HepG2 (cell line): ENCODE data around the gene ITGAE. TPM values are rescaled to one million over a fixed set of nuclear protein-coding genes. Genes with fewer than 3 reads are reported as not detected.
A peak's percentile ranks its signal among the peaks of the same experiment; 100 is the strongest.

Experiments
- ATF4 ChIP-seq, 2 experiments: fragments of 450-650 bp in 1 of 2; sonication (generic) in 1 of 2; formaldehyde crosslinking; IDR thresholded peaks; 2 replicates each; pipeline versions ENCODE4 v1.5.0 to v1.8.0; 2020 to 2022; ENCODE audit warnings: mild to moderate bottlenecking in 1 of 2, missing genetic modification reagents in 1 of 2
- BORCS8-MEF2B ChIP-seq: sonication (generic); formaldehyde crosslinking; IDR thresholded peaks from 2 replicates; pipeline ENCODE4 v1.8.0; 2022; ENCODE audit warnings: mild to moderate bottlenecking, missing genetic modification reagents
- ESRRA ChIP-seq: sonication (generic); formaldehyde crosslinking; IDR thresholded peaks from 2 replicates; pipeline ENCODE4 v1.5.1; 2020; ENCODE audit warnings: mild to moderate bottlenecking, low read depth, missing genetic modification reagents
- HDAC2 ChIP-seq: sonication (generic); formaldehyde crosslinking; IDR thresholded peaks from 2 replicates; pipeline ENCODE4 v1.4.0; 2020; ENCODE audit warnings: missing genetic modification reagents
- HNF4A ChIP-seq: sonication (generic); formaldehyde crosslinking; IDR thresholded peaks from 2 replicates; pipeline ENCODE4 v1.4.0; 2020; ENCODE audit warnings: missing genetic modification reagents
- KDM2A ChIP-seq: sonication (generic); formaldehyde crosslinking; IDR thresholded peaks from 2 replicates; pipeline ENCODE4 v1.4.0; 2020; ENCODE audit warnings: low read depth, missing genetic modification reagents, borderline replicate concordance
- MIER2 ChIP-seq: IDR thresholded peaks from 2 replicates; pipeline ENCODE4 v1.6.1; 2016; ENCODE audit warnings: missing biosample characterization, missing genetic modification reagents
- MLLT10 ChIP-seq: sonication (generic); formaldehyde crosslinking; IDR thresholded peaks from 2 replicates; pipeline ENCODE4 v1.4.0; 2020; ENCODE audit warnings: missing genetic modification reagents
- MTF1 ChIP-seq: sonication (generic); formaldehyde crosslinking; IDR thresholded peaks from 2 replicates; pipeline ENCODE4 v1.5.0; 2020; ENCODE audit warnings: missing genetic modification reagents
- NPAS2 ChIP-seq: sonication (generic); formaldehyde crosslinking; IDR thresholded peaks from 2 replicates; pipeline ENCODE4 v1.8.0; 2022; ENCODE audit warnings: mild to moderate bottlenecking, missing genetic modification reagents, borderline replicate concordance
- NR2C2 ChIP-seq: sonication (generic); formaldehyde crosslinking; IDR thresholded peaks from 2 replicates; pipeline ENCODE4 v1.4.0; 2020; ENCODE audit warnings: missing genetic modification reagents, mild to moderate bottlenecking, moderate library complexity, borderline replicate concordance
- PCBP2 ChIP-seq: fragments of 200-400 bp; formaldehyde crosslinking; optimal IDR thresholded peaks from 2 replicates; pipeline ENCODE3; 2018; ENCODE audit warnings: low read length, low read depth; ENCODE audit not compliant: poor library complexity, severe bottlenecking
- PITX1 ChIP-seq: sonication (generic); formaldehyde crosslinking; IDR thresholded peaks from 2 replicates; pipeline ENCODE4 v1.5.1; 2020; ENCODE audit warnings: mild to moderate bottlenecking, missing genetic modification reagents
- POGZ ChIP-seq: sonication (generic); formaldehyde crosslinking; IDR thresholded peaks from 2 replicates; pipeline ENCODE4 v1.4.0; 2020; ENCODE audit warnings: mild to moderate bottlenecking, missing genetic modification reagents
- PPARG ChIP-seq: conservative IDR thresholded peaks from 2 replicates; pipeline ENCODE4 v1.6.1; 2016; ENCODE audit warnings: missing biosample characterization, missing genetic modification reagents
- RNF2 ChIP-seq: fragments of 450-650 bp; conservative IDR thresholded peaks from 2 replicates; pipeline ENCODE4 v1.6.1; 2016; ENCODE audit warnings: low read depth
- SETDB1 ChIP-seq: sonication (generic); formaldehyde crosslinking; IDR thresholded peaks from 2 replicates; pipeline ENCODE4 v1.5.1; 2020; ENCODE audit warnings: missing genetic modification reagents, mild to moderate bottlenecking, borderline replicate concordance
- SUZ12 ChIP-seq: fragments of 150-350 bp; IDR thresholded peaks from 2 replicates; pipeline ENCODE4 v1.6.1; 2014; ENCODE audit warnings: low read depth, low read length
- TAF1 ChIP-seq: sonication (generic); formaldehyde crosslinking; IDR thresholded peaks from 2 replicates; pipeline ENCODE4 v1.4.0; 2020; ENCODE audit warnings: missing genetic modification reagents
- ZBTB4 ChIP-seq: sonication (generic); formaldehyde crosslinking; IDR thresholded peaks from 2 replicates; pipeline ENCODE4 v1.4.0; 2020; ENCODE audit warnings: missing genetic modification reagents, mild to moderate bottlenecking, borderline replicate concordance
- ZBTB7B ChIP-seq: sonication (generic); formaldehyde crosslinking; IDR thresholded peaks from 2 replicates; pipeline ENCODE4 v1.4.0; 2020; ENCODE audit warnings: missing genetic modification reagents
- ZBTB8A ChIP-seq: sonication (generic); formaldehyde crosslinking; IDR thresholded peaks from 2 replicates; pipeline ENCODE4 v1.4.0; 2020; ENCODE audit warnings: mild to moderate bottlenecking, low read depth, missing genetic modification reagents, borderline replicate concordance
- ZFYVE20 ChIP-seq: sonication (generic); formaldehyde crosslinking; IDR thresholded peaks from 2 replicates; pipeline ENCODE4 v1.8.0; 2023; ENCODE audit warnings: low read depth, mild to moderate bottlenecking, moderate library complexity, missing genetic modification reagents, borderline replicate concordance
- ZNF121 ChIP-seq: sonication (generic); formaldehyde crosslinking; IDR thresholded peaks from 2 replicates; pipeline ENCODE4 v1.5.0; 2020; ENCODE audit warnings: mild to moderate bottlenecking, missing genetic modification reagents
- ZNF24 ChIP-seq: fragments of 450-650 bp; IDR thresholded peaks from 2 replicates; pipeline ENCODE4 v1.6.1; 2017; ENCODE audit warnings: antibody characterized with exemption, mild to moderate bottlenecking
- ZNF773 ChIP-seq: sonication (generic); formaldehyde crosslinking; IDR thresholded peaks from 2 replicates; pipeline ENCODE4 v1.4.0; 2020; ENCODE audit warnings: missing genetic modification reagents, borderline replicate concordance
- ZSCAN20 ChIP-seq: sonication (generic); formaldehyde crosslinking; IDR thresholded peaks from 2 replicates; pipeline ENCODE4 v1.4.0; 2020; ENCODE audit warnings: missing genetic modification reagents, mild to moderate bottlenecking, borderline replicate concordance
- ZSCAN30 ChIP-seq: sonication (generic); formaldehyde crosslinking; IDR thresholded peaks from 2 replicates; pipeline ENCODE4 v1.5.0; 2020; ENCODE audit warnings: mild to moderate bottlenecking, missing genetic modification reagents
- polyA plus RNA-seq, 8 experiments: library from polyadenylated mRNA; depleted of rRNA in 3 of 8; stranded (reverse) in 7 of 8; unstranded in 1 of 8; fragments of >200 nt; fragmentation: Illumina TruSeq in 4 of 8; extraction: Trizol in 4 of 8; gene quantifications; 2 replicates each; pipeline versions ENCODE4 v1.2.1 to v1.2.3, GENCODE V29; 2011 to 2016; ENCODE audit warnings: low read depth in 4 of 8, missing spikeins in 1 of 8, mixed read lengths in 1 of 8; ENCODE audit not compliant: insufficient read depth in 1 of 8
- total RNA-seq, 5 experiments: library from RNA; depleted of rRNA; stranded (reverse); fragments of >200 nt; fragmentation: Illumina TruSeq; extraction: Trizol; gene quantifications; 2 replicates each; pipeline ENCODE4 v1.2.3, GENCODE V29; 2016; ENCODE audit warnings: low read depth in 1 of 5

The ITGAE gene
- total and polyA plus RNA-seq, 2 of the 13 experiments (the other 11 are each of a cell fraction or from before 2014, with no cell fraction given): 42.3 to 49.0 TPM

DNA sequence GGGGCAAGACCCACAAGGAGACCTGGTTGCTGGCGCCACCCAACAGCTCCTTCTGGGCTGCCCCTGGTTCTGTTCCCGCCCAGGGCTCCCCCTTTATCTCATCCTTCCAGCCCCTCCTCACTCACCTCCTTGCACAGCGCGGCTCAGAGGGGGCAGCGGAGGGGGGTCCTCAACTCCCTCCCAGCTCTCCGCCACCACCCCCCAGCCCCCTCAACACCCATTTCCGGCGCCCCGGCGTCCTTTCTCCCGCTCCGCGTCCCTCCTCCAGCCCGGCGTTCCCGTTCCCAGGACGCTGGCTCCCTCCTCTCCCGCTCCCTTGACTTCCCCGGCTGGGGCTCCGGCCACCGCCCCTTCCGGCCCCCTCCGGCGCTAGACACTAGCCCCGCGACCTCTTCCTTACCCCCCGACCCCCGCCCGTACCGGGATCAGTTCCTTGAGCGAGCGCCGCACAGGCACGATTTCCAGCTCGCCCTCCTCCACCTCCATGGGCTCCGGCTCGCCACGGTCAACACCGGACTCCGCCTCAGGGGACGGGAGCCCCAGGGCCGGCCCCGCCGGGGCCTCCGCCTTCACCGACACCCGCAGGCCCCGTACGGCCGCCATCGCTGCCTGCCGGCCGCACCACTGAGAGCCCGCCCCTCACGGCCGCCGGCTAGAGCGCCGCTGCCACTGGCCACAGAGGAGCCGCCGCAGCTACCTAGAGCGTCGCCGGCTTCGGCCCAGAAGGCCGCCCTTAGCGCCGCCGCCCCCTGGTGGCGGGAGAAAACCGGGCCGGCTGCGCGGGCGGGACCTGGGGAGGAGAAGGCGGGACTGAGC, 44.8 kb upstream of the ITGAE start, which contains the start of gene NCBP3 (continued):
- no peak for TF ChIP-seq ZBTB4
- TF ChIP-seq ZBTB8A: 0 out of 2 replicates have a peak, but pooled peaks have one; percentile 48
- peak; percentile 4; the same call in 1 of the 2 replicates for TF ChIP-seq HDAC2
- no peak for TF ChIP-seq RNF2
- peak; percentile 87 for TF ChIP-seq BORCS8-MEF2B
- no peak for TF ChIP-seq MTF1 (CRISPR knock-in tag)
- peak; percentile 57; the same call in 1 of the 2 replicates for TF ChIP-seq ZNF121
- TF ChIP-seq ZSCAN20 (CRISPR knock-in tag): no peak; the same call in 1 of the 2 replicates
- no peak for TF ChIP-seq NPAS2
- no peak; the same call in 1 of the 2 replicates for TF ChIP-seq ZBTB7B
- TF ChIP-seq HNF4A (CRISPR knock-in tag): 0 out of 2 replicates have a peak, but pooled peaks have one; percentile 20
- TF ChIP-seq ATF4 (CRISPR knock-in tag; IDR thresholded peaks at IDR 0.05): peak in 1 of 2 experiments; percentile 62; a peak in 1 of 4 replicates
- peak; percentile 83; the same call in 1 of the 2 replicates for TF ChIP-seq ZSCAN30
- TF ChIP-seq MIER2 (CRISPR knock-in tag): no peak
- no peak for TF ChIP-seq SUZ12
- peak; percentile 92 for TF ChIP-seq KDM2A (CRISPR knock-in tag)
- 0 out of 2 replicates have a peak, but pooled peaks have one; percentile 19 for TF ChIP-seq PITX1 (CRISPR knock-in tag)
- TF ChIP-seq PPARG (CRISPR knock-in tag): peak; percentile 61
- peak; percentile 68; the same call in 1 of the 2 replicates for TF ChIP-seq ZNF24
- TF ChIP-seq SETDB1 (CRISPR knock-in tag): no peak
- peak; percentile 42; the same call in 1 of the 2 replicates for TF ChIP-seq ESRRA
- TF ChIP-seq ZNF773 (CRISPR knock-in tag): no peak
- no peak for TF ChIP-seq ZFYVE20 (CRISPR knock-in tag)
- peak; percentile 97 for TF ChIP-seq POGZ (CRISPR knock-in tag)
- peak; percentile 84 for TF ChIP-seq NR2C2 (CRISPR knock-in tag)
- TF ChIP-seq TAF1: peak; percentile 87
- TF ChIP-seq PCBP2: no peak
- no peak for TF ChIP-seq MLLT10 (CRISPR knock-in tag)
